HG03457 (cell line): Measurements from ENCODE around the gene LGALS14.
"Not testable (repeated sequence)": the region's sequence is repeated elsewhere in the genome, so short reads cannot be mapped to it uniquely, and the experiment has no call there.

Experiments
- ATAC-seq: cut with Tn5 transposase; IDR thresholded peaks from one replicate; pipeline ENCODE4 v1.9.1; 2021; ENCODE audit warnings: moderate number of reproducible peaks; ENCODE audit not compliant: unreplicated experiment

LGALS14 gene

DNA sequence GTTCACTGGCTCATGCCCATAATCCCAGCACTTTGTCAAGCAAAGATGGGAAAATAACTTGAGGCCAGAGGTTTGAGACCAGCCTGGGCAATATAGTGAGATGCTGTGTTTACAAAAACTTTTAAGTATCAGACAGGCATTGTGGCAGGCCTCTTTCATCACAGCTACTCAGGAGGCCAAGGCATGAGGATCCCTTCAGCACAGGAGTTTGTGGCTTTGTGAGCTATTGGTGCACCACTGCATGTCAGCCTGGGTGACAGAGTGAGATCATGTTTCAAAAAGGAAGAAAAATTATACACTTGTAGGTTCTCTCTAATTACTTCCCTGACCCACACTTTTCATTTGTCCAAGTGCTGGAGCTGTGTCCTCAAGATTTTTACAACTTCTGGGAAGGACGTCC is 11.5 kb upstream of the LGALS14 start:
- no peak for ATAC-seq

GRCh38 chr19:39695759-39696158 is 8.5 kb upstream of the LGALS14 start:
- ATAC-seq: no peak

DNA sequence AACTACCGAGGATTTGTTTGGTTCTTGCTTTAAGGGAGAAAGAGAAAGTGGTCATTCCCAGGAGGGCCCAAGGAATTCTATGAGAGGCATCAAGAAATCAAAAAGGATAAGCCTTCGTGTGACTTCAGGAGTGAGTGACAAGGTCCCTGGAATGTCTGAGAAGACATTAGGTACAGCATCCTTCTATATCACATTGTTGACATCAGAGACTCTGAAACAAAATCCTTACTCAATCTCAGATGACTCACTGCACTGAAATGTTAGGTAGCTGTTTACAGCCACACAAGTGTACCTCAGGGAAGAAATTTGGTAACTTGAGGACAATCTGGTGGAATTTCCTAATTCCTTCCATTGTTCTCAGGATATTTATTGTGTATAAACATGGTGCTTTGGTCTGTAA is 7.9 kb upstream of the LGALS14 start:
- no peak for ATAC-seq

GRCh38 chr19:39698535-39698934 is 5.7 kb upstream of the LGALS14 start:
- no peak for ATAC-seq

- ATAC-seq: no peak
Measured at GRCh38 chr19:39701291-39701690, 3.0 kb upstream of the LGALS14 start.

GRCh38 chr19:39705578-39706188 is 1.4 kb downstream of the LGALS14 start:
- ATAC-seq: no peak

DNA sequence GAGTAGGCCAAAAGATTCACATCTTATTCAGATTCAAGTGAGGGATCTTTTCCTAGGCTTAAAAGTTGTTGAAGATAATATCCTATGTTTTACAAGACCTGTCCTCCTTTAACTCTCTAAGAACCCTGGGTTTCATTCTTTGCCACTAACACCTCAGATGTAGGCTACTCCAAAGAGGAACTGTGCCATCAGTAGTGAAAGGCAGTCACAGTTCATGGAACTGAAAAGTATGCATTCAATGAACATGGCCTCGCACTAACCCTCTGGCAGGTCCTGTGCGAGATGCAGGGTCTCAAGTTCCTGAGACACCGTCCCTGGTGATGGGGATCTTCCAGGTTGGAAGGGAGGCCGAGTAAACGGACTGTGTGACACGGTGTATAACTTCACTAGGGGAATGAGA is 4.3 kb downstream of the LGALS14 start:
- ATAC-seq: no peak

- ATAC-seq: no peak
Measured at GRCh38 chr19:39709026-39709872, 5.0 kb downstream of the LGALS14 start.

GRCh38 chr19:39710333-39710890 is 6.1 kb downstream of the LGALS14 start:
- no peak for ATAC-seq

DNA sequence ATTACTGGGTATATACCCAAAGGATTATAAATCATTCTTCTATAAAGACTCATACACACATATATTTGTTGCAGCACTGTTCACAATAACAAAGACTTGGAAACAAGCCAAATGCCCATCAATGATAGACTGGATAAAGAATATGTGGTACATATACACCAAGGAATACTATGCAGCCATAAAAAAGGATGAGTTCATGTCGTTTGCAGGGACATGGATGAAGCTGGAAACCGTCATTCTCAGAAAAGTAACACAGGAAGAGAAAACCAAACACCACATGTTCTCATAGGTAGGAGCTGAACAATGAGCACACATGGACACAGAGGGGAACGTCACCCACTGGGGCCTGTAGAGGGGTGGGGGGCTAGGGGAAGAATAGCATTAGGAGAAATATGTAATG is 15.9 kb downstream of the LGALS14 start:
- ATAC-seq: not testable (repeated sequence)

DNA sequence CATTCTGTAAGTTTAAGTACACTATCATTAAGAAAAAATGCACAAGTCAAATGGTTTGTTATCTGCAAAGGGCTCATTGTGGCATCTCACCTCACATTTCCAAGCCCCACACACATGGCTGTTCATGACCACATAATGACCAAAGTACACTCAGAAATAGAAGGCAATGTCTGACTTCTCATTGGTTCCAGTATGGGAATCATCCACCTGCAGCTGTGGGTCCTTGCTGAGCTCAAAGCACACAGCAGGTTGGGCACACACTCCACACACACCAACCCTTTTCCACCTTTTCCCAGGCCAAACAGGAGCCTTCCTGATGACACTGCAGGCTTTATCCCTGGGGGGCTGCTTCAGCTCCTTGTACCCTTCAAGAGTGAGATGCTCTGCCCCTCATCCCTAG is 21.7 kb downstream of the LGALS14 start:
- ATAC-seq: no peak

DNA sequence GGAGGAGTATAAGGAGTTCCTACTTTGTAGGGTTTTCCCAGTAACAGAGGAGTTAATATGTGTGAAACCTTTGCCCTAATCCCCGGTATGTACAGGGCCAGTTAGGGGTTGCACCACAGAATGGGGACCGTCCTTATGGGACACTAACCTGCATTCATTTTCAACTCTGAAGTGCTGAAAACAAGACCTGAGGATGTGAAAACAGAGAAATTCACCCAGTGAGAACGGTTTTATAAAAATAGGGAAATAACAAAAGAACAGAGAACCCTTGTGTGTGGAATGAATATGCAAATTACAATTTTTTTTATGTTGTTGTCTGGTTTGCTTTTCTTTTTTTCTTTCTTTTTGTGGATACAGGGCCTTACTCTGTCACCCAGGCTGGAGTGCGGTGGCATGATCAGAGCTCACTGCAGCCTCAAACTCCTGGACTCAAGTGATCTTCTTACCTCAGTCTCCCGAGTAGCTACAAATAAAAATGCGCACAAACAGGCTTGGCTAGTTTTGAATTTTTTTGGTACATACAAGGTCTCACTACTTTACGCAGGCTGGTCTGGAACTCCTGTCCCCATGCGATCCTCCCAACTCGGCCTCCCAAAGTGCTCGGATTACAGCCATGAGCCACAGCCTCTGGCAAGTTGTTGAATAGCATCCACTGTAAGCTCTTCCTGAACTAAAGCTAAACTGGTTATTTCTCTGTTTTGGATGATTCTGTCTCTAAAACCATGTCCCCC is 23.0 kb downstream of the LGALS14 start:
- no peak for ATAC-seq

- no peak for ATAC-seq
Measured at GRCh38 chr19:39728040-39728439, 23.8 kb downstream of the LGALS14 start.

DNA sequence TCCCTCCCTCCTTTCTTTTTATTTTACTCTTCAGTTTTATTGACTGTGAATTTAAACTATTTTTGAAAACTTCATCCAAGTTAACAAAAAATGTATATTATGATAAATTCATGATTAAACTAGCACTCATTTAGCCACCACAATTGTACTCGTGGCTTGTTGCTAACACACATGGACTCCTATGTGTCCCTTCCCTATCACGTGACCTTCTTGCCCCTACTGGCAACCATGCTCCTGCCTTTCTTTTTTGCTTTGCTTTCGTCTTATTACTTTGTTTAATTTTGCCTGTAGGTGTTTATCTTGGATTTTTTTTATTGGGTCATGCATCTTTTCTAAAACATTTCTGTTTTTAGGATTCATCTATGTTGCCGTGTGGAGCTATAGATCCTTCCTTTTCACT is 25.3 kb downstream of the LGALS14 start:
- no peak for ATAC-seq

DNA sequence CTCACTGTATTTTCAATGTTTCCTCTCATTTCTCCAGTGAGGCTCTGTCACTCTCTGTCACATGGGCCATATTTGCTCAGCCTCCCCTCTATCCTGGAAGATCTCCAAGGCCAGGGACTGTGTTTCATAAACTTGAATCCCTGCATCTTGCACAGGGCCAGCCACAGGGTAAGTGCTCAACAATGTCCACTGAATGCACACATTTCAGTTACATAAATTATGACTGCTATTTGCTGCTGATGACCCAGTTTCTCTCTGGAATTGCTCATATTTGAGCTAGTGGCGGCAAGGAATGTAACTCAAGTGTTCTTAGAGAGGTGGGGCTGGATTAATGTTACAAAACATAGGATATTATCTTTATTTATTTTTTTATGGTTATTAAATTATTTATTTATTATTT is 27.4 kb downstream of the LGALS14 start:
- no peak for ATAC-seq

DNA sequence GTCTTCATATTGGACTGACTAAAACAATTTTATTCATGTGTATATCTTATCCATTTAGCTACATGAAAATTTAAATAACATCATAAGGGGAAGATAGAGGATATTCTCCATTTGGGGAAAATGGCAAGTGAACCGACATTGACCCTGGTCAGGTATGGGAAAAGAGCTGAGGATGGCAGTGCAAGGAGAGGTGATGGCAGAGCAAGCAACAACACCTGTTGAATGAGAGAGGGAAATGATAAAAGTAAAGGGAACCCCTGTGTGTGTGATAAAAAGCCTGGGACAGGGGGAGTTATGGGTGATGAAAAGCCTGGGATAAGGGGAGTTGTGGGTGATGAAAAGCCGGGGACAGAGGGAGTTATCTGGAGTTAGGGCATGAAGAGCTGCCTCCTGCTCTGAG is 29.6 kb downstream of the LGALS14 start:
- no peak for ATAC-seq

- no peak for ATAC-seq
Measured at GRCh38 chr19:39735688-39736087, 31.4 kb downstream of the LGALS14 start.

GRCh38 chr19:39736088-39736487 is 31.8 kb downstream of the LGALS14 start:
- ATAC-seq: no peak

- no peak for ATAC-seq
Measured at GRCh38 chr19:39737351-39737750, 33.1 kb downstream of the LGALS14 start.

DNA sequence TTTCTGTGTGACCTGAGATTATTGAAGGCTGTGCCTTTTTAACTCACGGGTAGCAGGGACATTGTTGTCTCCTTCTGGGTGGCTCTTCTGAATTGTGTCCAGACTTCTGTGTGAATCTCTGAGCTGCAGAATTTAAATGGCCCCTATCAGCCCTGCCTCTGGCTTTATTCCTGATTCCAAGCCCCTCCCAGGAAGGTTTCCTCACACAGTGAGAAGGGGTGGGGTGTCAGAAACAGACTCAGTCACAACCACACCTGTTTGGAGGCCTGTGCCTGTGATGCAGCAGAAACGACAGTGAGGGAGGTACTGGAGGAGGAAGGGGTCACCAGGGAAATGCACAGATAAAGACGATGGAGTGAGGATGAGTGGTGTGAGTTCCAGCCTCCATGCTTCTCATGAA is 33.6 kb downstream of the LGALS14 start, which contains the start of gene CLC:
CLC (minus strand) TSS at position 139 of the 400 bp plus-strand sequence; CDS start at position 62, 77 bp downstream.
- ATAC-seq: no peak

DNA sequence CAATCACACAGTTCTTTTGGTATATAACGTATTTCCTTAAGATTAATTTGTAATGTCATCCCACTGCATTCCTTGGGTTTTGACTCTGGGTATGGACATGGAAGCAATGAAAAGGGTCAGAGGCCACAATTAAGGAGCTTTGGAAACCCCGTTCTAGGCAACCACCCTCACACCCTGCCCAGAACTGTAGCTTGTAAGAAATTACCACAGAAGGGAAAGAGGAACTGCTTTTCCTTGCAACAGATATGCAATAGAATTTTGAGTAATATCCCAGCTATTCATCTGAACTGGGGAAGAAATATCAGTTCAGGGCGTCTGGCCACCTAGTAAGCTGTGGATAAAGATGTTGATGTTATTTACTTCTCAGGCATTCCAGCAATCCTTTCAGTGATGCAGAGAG is 34.5 kb downstream of the LGALS14 start:
- ATAC-seq: no peak
